GM12892 (cell line): ENCODE results near the gene HOXD8.

Experiments
- POLR2A ChIP-seq: IDR thresholded peaks from 2 replicates; pipeline ENCODE4 v1.6.1; 2011; ENCODE audit warnings: low read depth, low read length, control low read depth
- POLR2AphosphoS5 ChIP-seq: IDR thresholded peaks from 2 replicates; pipeline ENCODE4 v1.6.1; 2011; ENCODE audit warnings: low read depth, low read length, control low read depth
- TAF1 ChIP-seq: IDR thresholded peaks from 2 replicates; pipeline ENCODE4 v1.6.1; 2011; ENCODE audit warnings: low read depth, mild to moderate bottlenecking, control low read depth, low read length, borderline replicate concordance

DNA sequence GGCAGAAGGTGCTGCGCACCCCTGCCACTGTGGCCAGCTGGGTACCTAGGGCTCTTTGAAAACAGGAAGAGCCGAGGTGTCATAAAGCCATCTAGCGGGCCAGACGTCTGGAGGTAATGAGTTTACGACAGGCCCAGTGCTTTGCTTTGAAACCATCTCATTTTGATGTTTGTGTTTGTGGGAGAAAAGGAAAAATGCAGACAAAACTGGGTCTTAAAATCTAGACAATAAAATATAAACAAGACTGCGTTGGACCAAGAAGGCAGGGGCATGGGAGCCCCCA lies 3.8 kb upstream of the HOXD8 start:
- TF ChIP-seq POLR2AphosphoS5 (no peak), POLR2A (no peak), TAF1 (no peak)
